Measurements from ENCODE around the gene ZNF236.
A peak's percentile ranks its signal among the peaks of the same experiment; 100 is the strongest.
"Not testable (repeated sequence)": the region's sequence is repeated elsewhere in the genome, so short reads cannot be mapped to it uniquely, and the experiment has no call there.

The ZNF236 gene

DNA sequence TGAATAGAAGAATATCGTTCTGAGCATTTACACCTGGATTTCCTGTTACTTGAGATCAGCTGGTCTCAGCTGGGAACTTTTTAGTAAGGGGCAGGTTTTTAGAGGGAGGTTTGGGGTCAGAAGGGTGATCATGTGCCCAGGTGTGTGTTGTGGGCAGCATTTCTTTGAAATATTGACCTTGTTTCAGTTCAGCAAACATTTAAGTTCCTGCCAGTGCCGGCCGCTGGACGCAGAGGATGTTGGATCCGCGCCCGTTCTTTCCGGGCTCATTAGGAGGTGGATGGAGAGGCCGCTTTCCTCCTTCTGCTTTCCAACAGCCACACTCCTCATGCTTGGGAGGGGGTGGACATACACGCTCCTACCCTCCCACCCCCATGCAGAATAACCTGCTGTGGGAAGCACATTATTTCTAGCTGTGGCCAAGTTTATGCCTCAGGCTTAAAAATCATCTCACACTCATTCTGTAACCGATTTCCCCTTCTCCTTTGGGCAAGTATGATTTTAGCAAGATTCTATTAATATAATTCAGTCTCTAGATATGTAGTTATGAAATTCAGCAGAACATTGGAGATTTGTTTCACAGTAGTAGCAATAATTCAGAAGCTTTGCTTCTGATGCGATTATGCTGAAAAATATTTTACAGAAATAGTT, 131.4 kb downstream of the ZNF236 start:
- peak; percentile 43 to 72 for DNase-seq

GRCh38 chr18:76955524-76956170, 133.3 kb downstream of the ZNF236 start:
- no peak for DNase-seq

DNA sequence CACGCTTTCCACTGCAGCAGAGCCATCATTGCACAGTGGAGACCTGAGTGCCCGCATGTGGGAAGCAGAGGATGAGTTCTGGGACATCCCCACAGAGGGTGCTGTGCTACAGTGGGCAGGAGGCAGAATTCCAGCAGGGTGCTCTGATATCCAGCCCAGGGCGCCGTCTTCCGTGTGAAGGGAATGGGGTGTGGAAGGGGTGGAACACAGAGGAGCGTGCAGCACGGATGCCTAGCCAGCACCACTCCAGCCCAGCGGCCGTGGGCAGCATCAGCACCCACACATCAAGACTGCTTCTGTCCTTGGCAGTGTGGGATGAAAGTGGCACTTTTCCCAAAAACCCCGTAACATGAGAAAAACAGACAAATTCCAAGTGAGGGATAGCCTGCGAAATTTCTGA, 134.3 kb downstream of the ZNF236 start:
- DNase-seq = no peak

DNA sequence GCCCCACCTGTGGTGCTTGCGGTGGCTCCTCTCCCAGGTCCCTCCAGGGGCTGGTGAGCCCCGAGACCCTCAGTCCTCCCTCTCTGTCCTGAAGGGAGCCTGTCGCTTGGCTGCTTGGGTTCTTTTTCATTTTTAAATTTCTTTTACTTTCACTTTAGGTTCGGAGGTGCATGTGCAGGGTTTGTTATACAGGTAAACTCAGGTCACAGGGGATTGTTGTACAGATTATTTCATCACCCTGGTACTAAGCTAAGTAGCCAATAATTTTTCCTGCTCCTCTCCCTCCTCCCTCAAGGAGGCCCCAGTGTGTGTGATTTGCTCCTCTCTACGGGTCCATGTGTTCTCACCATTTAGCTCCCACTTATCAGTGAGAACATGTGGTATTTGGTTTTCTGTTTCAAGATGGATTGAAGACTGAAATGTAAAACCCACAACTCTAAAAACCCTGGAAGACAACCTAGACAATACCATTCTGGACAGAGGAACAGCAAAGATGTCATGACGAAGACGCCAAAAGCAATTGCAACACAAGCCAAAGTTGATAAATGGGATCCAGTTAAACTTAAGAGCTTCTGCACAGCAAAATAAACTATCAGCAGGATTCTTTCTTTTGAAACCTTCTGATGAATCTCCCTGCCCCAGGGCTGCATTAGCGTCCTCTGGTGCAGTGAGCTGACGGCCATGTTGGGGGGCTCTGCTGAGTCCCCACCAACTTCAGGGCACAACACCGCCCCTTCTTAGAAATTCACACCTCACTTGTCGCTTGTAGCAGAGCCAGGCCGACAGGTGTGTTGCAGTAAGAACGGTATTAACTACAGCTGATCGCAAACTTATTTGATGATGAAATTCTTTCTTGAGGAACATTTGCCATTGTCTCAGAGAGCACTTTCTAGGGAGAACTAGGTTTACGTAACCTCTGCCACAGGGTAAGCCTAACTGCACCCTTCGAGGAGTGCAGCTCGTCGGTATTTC, 135.3 kb downstream of the ZNF236 start:
- DNase-seq = no peak

GRCh38 chr18:76958692-76959341, 136.5 kb downstream of the ZNF236 start:
- peak; percentile 33 to 62 for DNase-seq

GRCh38 chr18:76959605-76960004, 137.2 kb downstream of the ZNF236 start:
- DNase-seq = no peak

DNA sequence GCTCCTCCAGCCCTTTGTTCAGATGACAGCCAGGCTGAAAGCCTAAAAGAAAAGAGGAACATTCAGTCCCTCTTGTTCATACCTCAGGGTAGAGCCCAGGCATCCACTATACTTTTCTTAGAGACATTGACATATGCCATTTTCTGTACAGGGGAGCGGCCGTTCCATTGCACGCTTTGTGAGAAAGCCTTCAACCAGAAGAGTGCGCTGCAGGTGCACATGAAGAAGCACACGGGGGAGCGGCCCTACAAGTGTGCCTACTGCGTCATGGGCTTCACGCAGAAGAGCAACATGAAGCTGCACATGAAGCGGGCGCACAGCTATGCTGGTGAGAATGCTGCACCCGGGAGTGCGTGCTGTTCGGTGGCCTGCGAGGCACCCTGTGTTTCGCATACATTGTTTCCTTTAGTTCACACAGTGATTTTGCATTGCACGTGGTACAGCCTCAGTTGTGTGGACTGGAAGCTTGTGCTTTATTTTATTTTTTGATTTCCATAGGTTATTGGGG, 138.2 kb downstream of the ZNF236 start:
- DNase-seq = no peak

DNA sequence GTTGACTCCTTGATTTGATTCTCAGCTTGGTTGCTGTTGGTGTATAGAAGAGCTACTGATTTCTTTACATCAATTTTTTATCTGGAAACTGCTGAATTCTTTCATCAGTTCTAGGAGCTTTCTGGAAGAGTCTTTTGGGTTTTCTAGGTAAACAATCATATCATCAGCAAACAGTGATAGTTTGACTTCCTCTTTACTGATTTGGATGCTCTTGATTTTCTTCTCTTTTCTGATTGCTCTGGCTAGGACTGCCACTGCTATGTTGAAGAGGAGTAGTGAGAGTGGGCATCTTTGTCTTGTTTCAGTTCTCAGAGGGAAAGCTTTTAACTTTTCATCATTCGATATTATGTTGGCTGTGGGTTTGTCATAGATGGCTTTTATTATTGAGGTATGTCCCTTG, 140.5 kb downstream of the ZNF236 start:
- no peak for DNase-seq

GRCh38 chr18:76963936-76964335, 141.6 kb downstream of the ZNF236 start:
- no peak for DNase-seq

DNA sequence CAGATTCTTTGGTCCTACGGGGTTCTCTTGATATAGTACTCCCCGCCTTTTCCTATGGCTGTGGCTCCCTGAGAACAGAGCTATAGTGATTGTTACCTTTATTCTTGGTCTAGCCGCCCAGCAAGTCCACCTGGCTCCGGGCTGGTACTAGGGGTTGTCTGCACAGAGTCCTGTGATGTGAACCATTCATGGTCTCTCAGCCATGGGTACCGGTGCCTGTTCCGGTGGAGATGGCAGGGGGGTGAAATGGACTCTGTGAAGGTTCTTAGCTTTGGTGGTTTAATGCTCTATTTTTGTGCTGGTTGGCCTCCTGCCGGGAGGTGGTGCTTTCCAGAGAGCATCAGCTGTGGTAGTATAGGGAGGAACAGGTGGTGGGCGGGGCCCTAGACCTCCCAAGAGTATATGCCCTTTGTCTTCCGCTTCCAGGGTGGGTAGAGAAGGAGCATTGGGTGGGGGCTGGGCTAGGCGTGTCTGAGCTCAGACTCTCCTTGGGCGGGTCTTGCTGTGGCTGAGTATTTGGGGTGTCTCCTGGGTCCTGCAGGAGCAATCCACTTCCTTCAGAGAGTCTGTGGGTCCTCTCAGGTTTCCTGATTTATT, 143.3 kb downstream of the ZNF236 start:
- not testable (repeated sequence) for DNase-seq

DNA sequence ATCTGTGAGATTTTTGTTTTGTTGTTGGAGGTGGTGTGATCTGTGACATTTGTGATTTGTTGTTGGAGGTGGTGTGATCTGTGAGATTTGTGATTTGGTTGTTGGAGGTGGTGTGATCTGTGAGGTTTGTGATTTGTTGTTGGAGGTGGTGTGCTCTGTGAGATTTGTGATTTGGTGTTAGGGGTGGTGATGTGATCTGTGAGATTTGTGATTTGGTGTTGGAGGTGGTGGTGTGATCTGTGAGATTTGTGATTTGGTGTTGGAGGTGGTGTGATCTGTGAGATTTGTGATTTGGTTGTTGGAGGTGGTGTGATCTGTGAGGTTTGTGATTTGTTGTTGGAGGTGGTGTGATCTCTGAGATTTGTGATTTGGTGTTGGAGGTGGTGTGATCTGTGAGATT, 144.9 kb downstream of the ZNF236 start:
- not testable (repeated sequence) for DNase-seq

DNA sequence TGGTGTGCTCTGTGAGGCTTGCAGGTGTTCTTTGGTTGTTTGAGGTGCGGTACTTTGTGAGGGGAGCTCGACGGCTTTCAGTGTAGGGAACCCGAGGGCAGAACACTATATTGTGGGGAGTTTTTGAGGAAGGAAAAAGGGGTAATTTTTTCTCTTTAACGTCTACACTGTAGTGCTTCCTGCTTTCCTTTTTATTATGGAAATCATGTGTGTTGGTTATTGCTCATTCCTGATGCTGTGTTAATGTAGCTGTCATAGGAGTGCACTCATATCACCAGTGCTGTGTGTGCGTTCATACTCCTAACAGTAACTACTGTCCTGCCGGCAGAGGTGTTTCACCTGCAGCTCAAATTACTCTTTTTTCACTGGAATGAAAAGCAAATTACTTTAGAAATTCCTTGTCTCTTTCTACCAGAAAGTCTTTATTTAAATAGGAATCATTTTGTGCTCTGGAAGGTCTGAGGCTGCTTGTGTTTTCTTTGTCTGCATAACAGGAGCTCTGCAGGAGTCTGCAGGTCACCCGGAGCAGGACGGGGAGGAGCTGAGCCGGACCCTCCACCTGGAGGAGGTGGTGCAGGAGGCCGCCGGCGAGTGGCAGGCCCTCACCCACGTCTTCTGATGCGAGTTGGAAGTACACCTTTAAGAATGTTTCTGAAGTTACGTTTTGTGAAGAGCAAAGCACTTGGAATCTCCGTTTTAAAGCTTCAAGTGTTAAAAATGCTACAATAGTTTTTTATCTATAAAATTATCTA, 145.5 kb downstream of the ZNF236 start:
- no peak for DNase-seq

DNA sequence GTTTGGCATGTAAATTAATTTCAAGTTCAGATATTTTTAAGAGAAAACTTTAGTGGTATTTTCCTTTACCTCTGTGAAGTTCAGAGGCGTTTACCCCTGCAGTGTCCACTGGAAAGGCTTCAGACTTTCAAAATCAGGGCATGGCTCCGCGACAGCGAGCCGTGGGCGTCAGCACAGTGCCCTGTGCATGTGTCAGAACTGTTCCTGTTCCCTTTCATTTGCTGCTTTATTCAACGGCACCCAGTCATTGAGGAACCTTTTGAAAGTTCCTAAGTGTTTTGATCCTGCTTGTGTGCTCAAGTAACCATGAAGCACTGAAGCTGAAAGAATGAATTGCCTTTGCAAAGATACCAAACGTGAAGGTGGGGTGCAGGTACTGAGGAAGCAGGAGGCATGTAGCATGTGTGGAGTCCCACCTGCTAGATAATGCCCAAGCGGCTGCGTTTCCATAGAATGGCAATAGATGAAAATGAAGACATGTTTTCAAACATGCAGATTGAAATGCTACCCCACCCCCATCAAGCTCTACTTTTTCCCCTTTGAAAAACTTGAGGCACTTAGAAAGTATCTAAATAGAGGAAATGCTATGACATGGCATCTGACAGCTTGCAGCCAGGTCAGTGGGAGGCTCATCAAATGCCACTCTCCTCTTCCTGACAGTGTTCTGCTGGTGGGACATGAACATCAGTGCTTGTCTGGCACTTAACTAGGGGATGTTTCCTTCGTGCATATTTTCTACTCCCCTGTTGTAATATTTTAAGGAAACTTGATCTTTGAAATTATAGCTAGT, 148.6 kb downstream of the ZNF236 start:
- DNase-seq = no peak

GRCh38 chr18:76972241-76972640, 149.9 kb downstream of the ZNF236 start:
- no peak for DNase-seq

- DNase-seq = no peak
These were observed 150.6 kb downstream of the ZNF236 start for GRCh38 chr18:76972846-76973519.

- no peak for DNase-seq
These were observed 151.3 kb downstream of the ZNF236 start for GRCh38 chr18:76973520-76974266.

- no peak for DNase-seq
These were observed 152.0 kb downstream of the ZNF236 start for GRCh38 chr18:76974386-76974785.

DNA sequence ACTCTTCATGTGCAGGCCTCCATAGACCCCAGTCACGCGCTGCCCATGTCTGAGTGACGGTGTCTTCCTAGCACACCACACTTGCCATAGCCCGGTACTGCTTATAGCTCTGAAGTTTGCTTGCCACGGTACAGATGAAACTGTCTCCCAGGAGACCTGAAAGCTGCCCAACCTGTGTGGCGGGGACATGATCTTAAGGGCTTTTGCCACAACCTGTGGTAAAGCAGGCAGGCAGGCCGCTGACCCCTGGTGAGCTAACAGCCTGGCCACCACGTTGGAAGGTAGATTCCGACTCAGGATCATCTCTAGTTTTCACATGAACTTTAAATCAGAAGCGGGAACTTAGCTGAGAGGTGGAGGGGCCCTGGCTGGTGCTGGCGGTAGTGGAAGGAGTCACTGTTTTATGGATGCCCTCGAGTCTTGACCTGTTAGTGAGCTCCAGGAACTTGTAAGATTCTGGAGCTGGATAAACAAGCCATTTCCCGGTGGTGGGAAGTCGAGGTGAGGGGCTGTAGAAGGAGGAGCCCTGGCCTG, 153.3 kb downstream of the ZNF236 start:
- no peak for DNase-seq

GRCh38 chr18:76977108-76977621, 154.8 kb downstream of the ZNF236 start:
- DNase-seq = peak in 1 of 2 experiments; percentile 12

All from NCI-H2081 (cell line).